ENCODE measurements around the gene SH3BP4. TPM values are rescaled to one million over a fixed set of nuclear protein-coding genes. Genes with fewer than 3 reads are reported as not detected.
A peak's percentile ranks its signal among the peaks of the same experiment; 100 is the strongest.

Gene SH3BP4
- total RNA-seq, 1 experiment from 2014 or later = 35.5 TPM

GRCh38 chr2:234931371-234931770 lies 20.4 kb upstream of the SH3BP4 start:
- Histone ChIP-seq H3K9me3 (replicated peaks) (no peaks in the 10 kb centered on the region), H3K4me1 (no peaks in the 10 kb centered on the region), H3K4me3 (no peak overlapping the region), H3K27ac (no peak overlapping the region), H3K27me3 (no peaks in the 10 kb centered on the region), H3K36me3 (no peaks in the 10 kb centered on the region)
- no peak for DNase-seq

GRCh38 chr2:234932591-234933168 lies 19.1 kb upstream of the SH3BP4 start:
- Histone ChIP-seq H3K4me3 (no peak overlapping the region), H3K27ac (no peak overlapping the region), H3K36me3 (no peaks in the 10 kb centered on the region), H3K4me1 (no peaks in the 10 kb centered on the region), H3K9me3 (replicated peaks) (no peaks in the 10 kb centered on the region), H3K27me3 (no peaks in the 10 kb centered on the region)
- DNase-seq = no peak

- Histone ChIP-seq H3K4me3 (no peak overlapping the region), H3K9me3 (replicated peaks) (no peaks in the 10 kb centered on the region), H3K4me1 (peaks cover 18% of the 10 kb centered on the region), H3K36me3 (no peaks in the 10 kb centered on the region), H3K27ac (no peak overlapping the region), H3K27me3 (no peaks in the 10 kb centered on the region)
- no peak for DNase-seq
These were observed 16.5 kb upstream of the SH3BP4 start for GRCh38 chr2:234935311-234935710.

GRCh38 chr2:234939576-234939975 lies 12.2 kb upstream of the SH3BP4 start:
- DNase-seq = no peak
- peaks cover 21% of the 10 kb centered on the region for H3K4me1 ChIP-seq
- H3K9me3 ChIP-seq (replicated peaks) = peaks cover 3% of the 10 kb centered on the region; the same call in 1 of the 2 replicates
- no peaks in the 10 kb centered on the region for H3K36me3 ChIP-seq
- no peak overlapping the region for H3K4me3 ChIP-seq
- no peaks in the 10 kb centered on the region for H3K27me3 ChIP-seq
- peak overlapping the region; percentile 16; the same call in 1 of the 2 replicates for H3K27ac ChIP-seq

- Histone ChIP-seq H3K4me1 (peaks cover 21% of the 10 kb centered on the region), H3K4me3 (no peak overlapping the region), H3K9me3 (replicated peaks) (peaks cover 3% of the 10 kb centered on the region; the same call in 1 of the 2 replicates), H3K36me3 (no peaks in the 10 kb centered on the region), H3K27ac (peak overlapping the region; percentile 16; the same call in 1 of the 2 replicates), H3K27me3 (no peaks in the 10 kb centered on the region)
- DNase-seq = no peak
These were observed 11.8 kb upstream of the SH3BP4 start for GRCh38 chr2:234939996-234940395.

- Histone ChIP-seq H3K27me3 (no peaks in the 10 kb centered on the region), H3K4me1 (peaks cover 21% of the 10 kb centered on the region), H3K27ac (no peak overlapping the region), H3K9me3 (replicated peaks) (peaks cover 3% of the 10 kb centered on the region; the same call in 1 of the 2 replicates), H3K36me3 (no peaks in the 10 kb centered on the region), H3K4me3 (no peak overlapping the region)
- no peak for DNase-seq
These were observed 11.3 kb upstream of the SH3BP4 start for GRCh38 chr2:234940527-234940926.

- Histone ChIP-seq H3K4me1 (peaks cover 16% of the 10 kb centered on the region), H3K27ac (no peak overlapping the region), H3K9me3 (replicated peaks) (peaks cover 3% of the 10 kb centered on the region; the same call in 1 of the 2 replicates), H3K4me3 (no peak overlapping the region), H3K27me3 (no peaks in the 10 kb centered on the region), H3K36me3 (no peaks in the 10 kb centered on the region)
- no peak for DNase-seq
These were observed 6.4 kb upstream of the SH3BP4 start for GRCh38 chr2:234945339-234945873.

GRCh38 chr2:234947556-234947955 lies 4.3 kb upstream of the SH3BP4 start:
- H3K27ac ChIP-seq = no peak overlapping the region
- no peak for DNase-seq
- H3K4me3 ChIP-seq = no peak overlapping the region
- H3K36me3 ChIP-seq = no peaks in the 10 kb centered on the region
- H3K27me3 ChIP-seq = no peaks in the 10 kb centered on the region
- peaks cover 3% of the 10 kb centered on the region; the same call in 1 of the 2 replicates for H3K9me3 ChIP-seq (replicated peaks)
- peaks cover 22% of the 10 kb centered on the region for H3K4me1 ChIP-seq

GRCh38 chr2:234949762-234950434 lies 1.9 kb upstream of the SH3BP4 start:
- Histone ChIP-seq H3K27me3 (no peaks in the 10 kb centered on the region), H3K4me3 (no peak overlapping the region), H3K9me3 (replicated peaks) (no peaks in the 10 kb centered on the region), H3K27ac (no peak overlapping the region), H3K4me1 (peaks cover 27% of the 10 kb centered on the region), H3K36me3 (no peaks in the 10 kb centered on the region)
- peak; percentile 42 to 64 for DNase-seq

- H3K4me3 ChIP-seq = no peak overlapping the region
- no peak overlapping the region for H3K27ac ChIP-seq
- DNase-seq = no peak
- H3K36me3 ChIP-seq = peaks cover 1% of the 10 kb centered on the region; the same call in 1 of the 2 replicates
- H3K9me3 ChIP-seq (replicated peaks) = no peaks in the 10 kb centered on the region
- H3K4me1 ChIP-seq = peaks cover 27% of the 10 kb centered on the region
- no peaks in the 10 kb centered on the region for H3K27me3 ChIP-seq
These were observed 1.4 kb upstream of the SH3BP4 start for GRCh38 chr2:234950435-234950729.

- no peaks in the 10 kb centered on the region for H3K27me3 ChIP-seq
- H3K36me3 ChIP-seq = peaks cover 6% of the 10 kb centered on the region; the same call in 1 of the 2 replicates
- H3K9me3 ChIP-seq (replicated peaks) = no peaks in the 10 kb centered on the region
- peaks cover 27% of the 10 kb centered on the region for H3K4me1 ChIP-seq
- peak overlapping the region; percentile 63 for H3K4me3 ChIP-seq
- H3K27ac ChIP-seq = peak overlapping the region; percentile 52; the same call in 1 of the 2 replicates
- DNase-seq = peak; percentile 36 to 49
These were observed 820 bp upstream of the SH3BP4 start for GRCh38 chr2:234950730-234951663.

GRCh38 chr2:234952270-234953115 lies 676 bp downstream of the SH3BP4 start:
- Histone ChIP-seq H3K27me3 (no peaks in the 10 kb centered on the region), H3K27ac (peak overlapping the region; percentile 44), H3K4me3 (peak overlapping the region; percentile 79), H3K4me1 (peaks cover 27% of the 10 kb centered on the region), H3K36me3 (peaks cover 6% of the 10 kb centered on the region; the same call in 1 of the 2 replicates), H3K9me3 (replicated peaks) (no peaks in the 10 kb centered on the region)
- peak; percentile 45 to 62 for DNase-seq

- Histone ChIP-seq H3K4me3 (peak overlapping the region; percentile 79), H3K9me3 (replicated peaks) (no peaks in the 10 kb centered on the region), H3K27me3 (no peaks in the 10 kb centered on the region), H3K27ac (peak overlapping the region; percentile 44; the same call in 1 of the 2 replicates), H3K4me1 (peaks cover 32% of the 10 kb centered on the region), H3K36me3 (peaks cover 6% of the 10 kb centered on the region; the same call in 1 of the 2 replicates)
- no peak for DNase-seq
These were observed 1.6 kb downstream of the SH3BP4 start for GRCh38 chr2:234953116-234954031.
